ENCODE data around the gene IGF2R.

IGF2R gene

DNA sequence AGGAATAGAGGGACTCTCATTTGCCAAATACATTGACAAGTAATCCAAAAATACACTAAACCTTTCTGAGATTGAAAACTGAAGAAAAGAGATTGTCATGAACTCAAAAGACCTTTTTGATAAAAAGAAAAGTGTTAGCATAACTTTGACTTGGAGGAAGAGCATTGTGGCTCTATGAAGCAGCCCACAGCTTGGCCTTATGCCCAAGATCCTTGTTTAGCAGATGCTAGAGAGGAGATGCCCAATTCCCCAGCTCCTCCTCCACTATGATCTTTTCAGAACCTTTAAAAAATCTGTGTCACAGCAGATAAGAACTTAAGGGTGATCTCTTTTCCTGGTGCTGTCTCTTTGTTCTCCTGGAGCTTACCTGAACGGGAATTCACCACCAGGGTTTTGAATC is 35.8 kb upstream of the IGF2R start:
- H3K4me3 ChIP-seq (ENCODE audit: low read depth, low read length), result no peak overlapping the region
- DNase-seq (ENCODE audit: low read depth), result no peak
- TF ChIP-seq, protein P1, sequence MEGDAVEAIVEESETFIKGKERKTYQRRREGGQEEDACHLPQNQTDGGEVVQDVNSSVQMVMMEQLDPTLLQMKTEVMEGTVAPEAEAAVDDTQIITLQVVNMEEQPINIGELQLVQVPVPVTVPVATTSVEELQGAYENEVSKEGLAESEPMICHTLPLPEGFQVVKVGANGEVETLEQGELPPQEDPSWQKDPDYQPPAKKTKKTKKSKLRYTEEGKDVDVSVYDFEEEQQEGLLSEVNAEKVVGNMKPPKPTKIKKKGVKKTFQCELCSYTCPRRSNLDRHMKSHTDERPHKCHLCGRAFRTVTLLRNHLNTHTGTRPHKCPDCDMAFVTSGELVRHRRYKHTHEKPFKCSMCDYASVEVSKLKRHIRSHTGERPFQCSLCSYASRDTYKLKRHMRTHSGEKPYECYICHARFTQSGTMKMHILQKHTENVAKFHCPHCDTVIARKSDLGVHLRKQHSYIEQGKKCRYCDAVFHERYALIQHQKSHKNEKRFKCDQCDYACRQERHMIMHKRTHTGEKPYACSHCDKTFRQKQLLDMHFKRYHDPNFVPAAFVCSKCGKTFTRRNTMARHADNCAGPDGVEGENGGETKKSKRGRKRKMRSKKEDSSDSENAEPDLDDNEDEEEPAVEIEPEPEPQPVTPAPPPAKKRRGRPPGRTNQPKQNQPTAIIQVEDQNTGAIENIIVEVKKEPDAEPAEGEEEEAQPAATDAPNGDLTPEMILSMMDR (IDR thresholded peaks at IDR 0.05; ENCODE audit: low read depth, low read length, missing control alignments), result no peak
- in situ Hi-C loops (cut with HindIII; ENCODE audit: low sequenced_read_pairs), result no loop called here

DNA sequence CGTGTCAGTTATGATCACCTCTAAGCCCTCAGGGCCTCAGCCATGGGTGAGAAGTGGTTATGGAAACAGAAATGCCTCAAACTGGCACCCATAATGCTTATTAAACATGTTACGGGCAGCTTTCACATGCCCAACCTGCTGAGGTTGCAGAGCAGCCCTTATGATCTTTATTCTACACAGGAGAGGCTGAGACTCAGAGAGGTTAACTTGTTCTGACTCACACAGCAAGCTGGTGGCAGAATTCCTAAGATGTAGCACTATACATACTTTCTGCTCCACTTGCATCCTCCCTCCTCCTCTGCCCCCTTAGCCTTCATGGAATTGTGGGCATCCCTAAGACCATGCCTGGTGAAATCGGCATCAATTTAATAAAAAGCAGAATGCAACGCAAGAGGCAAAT is 34.7 kb upstream of the IGF2R start:
- TF ChIP-seq, protein P1 (IDR thresholded peaks at IDR 0.05; ENCODE audit: low read depth, low read length, missing control alignments), result no peak
- DNase-seq (ENCODE audit: low read depth), result no peak
- in situ Hi-C loops (cut with HindIII; ENCODE audit: low sequenced_read_pairs), result no loop called here
- no peak overlapping the region for H3K4me3 ChIP-seq (ENCODE audit: low read depth, low read length)

- TF ChIP-seq, protein P1 (IDR thresholded peaks at IDR 0.05; ENCODE audit: low read depth, low read length, missing control alignments), result no peak
- no peak overlapping the region for H3K4me3 ChIP-seq (ENCODE audit: low read depth, low read length)
- in situ Hi-C loops (cut with HindIII; ENCODE audit: low sequenced_read_pairs), result no loop called here
- DNase-seq (ENCODE audit: low read depth), result peak; percentile 35
Measured at GRCh38 chr6:159935065-159935464, 33.8 kb upstream of the IGF2R start.

DNA sequence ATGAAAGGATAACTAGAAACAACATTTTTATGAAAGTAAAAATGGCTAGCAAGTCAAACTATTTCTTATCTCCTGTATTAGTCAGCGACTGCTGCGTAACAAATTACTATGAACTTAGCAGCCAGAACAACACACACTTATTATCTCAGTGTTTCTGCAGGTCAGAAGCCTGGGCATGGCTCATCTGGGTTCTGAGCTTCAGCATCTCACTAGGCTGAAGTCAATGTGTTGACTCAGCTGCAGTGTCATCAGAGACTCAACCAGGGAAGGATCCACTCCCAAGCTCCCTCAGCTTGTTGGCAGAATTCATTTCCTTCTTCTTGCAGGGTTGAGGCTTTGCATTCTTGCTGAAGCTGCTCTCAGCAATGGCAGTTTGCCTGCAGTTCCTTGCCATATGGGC is 33.2 kb upstream of the IGF2R start:
- no peak overlapping the region for H3K4me3 ChIP-seq (ENCODE audit: low read depth, low read length)
- DNase-seq (ENCODE audit: low read depth), result no peak
- TF ChIP-seq, protein P1 (IDR thresholded peaks at IDR 0.05; ENCODE audit: low read depth, low read length, missing control alignments), result no peak
- in situ Hi-C loops (cut with HindIII; ENCODE audit: low sequenced_read_pairs), result no loop called here

GRCh38 chr6:159939591-159940016 is 29.3 kb upstream of the IGF2R start:
- in situ Hi-C loops (cut with HindIII; ENCODE audit: low sequenced_read_pairs), result no loop called here
- no peak overlapping the region for H3K4me3 ChIP-seq (ENCODE audit: low read depth, low read length)
- TF ChIP-seq, protein P1 (IDR thresholded peaks at IDR 0.05; ENCODE audit: low read depth, low read length, missing control alignments), result no peak
- DNase-seq (ENCODE audit: low read depth), result no peak

GRCh38 chr6:159941286-159942113 is 27.4 kb upstream of the IGF2R start:
- in situ Hi-C loops (cut with HindIII; ENCODE audit: low sequenced_read_pairs), result no loop called here
- no peak overlapping the region for H3K4me3 ChIP-seq (ENCODE audit: low read depth, low read length)
- TF ChIP-seq, protein P1 (IDR thresholded peaks at IDR 0.05; ENCODE audit: low read depth, low read length, missing control alignments), result peak; percentile 35
- peak; percentile 29 for DNase-seq (ENCODE audit: low read depth)

All from astrocyte of the cerebellum (primary cell).